Astrocyte (in vitro differentiated cells and primary cell): ENCODE measurements around the gene ENPEP.

Source experiments
- CTCF ChIP-seq: IDR thresholded peaks from 2 replicates; pipeline ENCODE4 v1.5.1; 2011; ENCODE audit warnings: low read depth, mild to moderate bottlenecking, inconsistent platforms, low read length, moderate library complexity; ENCODE audit not compliant: insufficient read depth
- EZH2 ChIP-seq: IDR thresholded peaks from 2 replicates; pipeline ENCODE4 v1.6.1; 2012; ENCODE audit warnings: mild to moderate bottlenecking, low read length, inconsistent platforms; ENCODE audit not compliant: insufficient read depth

- TF ChIP-seq CTCF (no peak), EZH2 (no peak)
Measured at GRCh38 chr4:110544594-110544993, 68.6 kb downstream of the ENPEP start.
